Fibroblast of skin of left quadriceps (primary cell): ENCODE data around the gene TMEM19.
A peak's percentile ranks its signal among the peaks of the same experiment; 100 is the strongest.

Experiments used
- DNase-seq, 2 experiments: peaks; one replicate each; pipeline ENCODE4 v3.0.0-alpha.2; 2013; ENCODE audit warnings: low read depth in 2 of 2

TMEM19 gene

DNA sequence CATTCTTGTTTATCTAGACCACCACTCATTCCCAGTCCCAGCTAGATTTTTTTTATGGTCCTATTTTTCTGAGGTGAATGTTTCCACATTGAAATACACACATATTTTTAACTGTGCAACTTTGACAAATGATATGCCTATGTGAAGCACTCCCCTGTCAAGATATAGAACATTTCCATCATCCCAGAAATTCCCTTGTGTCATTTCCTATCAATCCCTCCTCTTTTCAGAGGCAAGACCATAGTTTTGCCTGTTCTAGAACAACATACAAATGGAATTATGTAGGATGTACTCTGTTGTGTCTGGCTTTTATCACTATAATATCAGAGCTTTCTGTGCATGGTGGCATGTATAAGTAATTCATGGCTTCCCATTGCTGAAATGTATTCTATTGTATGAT lies 32.7 kb downstream of the TMEM19 start:
- no peak for DNase-seq

DNA sequence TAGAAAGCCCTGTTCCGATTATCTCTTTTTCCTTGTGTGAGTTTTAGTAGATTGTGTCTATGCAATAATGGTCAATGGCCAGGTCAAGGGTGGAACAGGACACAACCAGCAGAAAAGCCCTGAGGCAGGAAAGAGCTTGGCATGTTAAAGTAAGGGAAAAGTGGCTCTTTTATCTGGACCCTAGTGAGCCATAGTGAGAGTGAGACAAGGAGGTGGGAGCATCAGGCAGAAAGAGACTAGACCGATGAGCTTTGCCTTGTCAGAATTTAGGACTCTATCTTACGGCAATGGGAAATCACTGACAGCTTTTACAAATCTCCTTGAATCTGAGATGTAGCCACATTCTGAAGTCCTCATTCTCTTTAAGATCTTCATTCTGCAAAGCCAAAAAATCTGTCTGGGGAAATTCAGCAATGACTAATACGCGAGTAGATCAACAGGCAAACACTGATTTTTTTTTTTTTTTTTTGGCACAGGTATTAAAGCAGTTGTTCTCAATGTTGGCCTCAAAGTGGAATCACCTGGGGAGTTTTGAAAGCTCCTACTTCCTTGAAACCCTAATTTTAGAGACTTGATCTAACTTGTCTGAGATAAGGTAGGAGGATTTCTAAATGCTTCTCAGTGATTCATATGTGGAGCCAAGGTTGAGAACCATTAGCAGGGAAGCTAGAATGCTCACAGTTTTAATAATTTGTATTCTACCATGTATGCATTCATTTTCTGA lies 33.9 kb downstream of the TMEM19 start:
- no peak for DNase-seq

DNA sequence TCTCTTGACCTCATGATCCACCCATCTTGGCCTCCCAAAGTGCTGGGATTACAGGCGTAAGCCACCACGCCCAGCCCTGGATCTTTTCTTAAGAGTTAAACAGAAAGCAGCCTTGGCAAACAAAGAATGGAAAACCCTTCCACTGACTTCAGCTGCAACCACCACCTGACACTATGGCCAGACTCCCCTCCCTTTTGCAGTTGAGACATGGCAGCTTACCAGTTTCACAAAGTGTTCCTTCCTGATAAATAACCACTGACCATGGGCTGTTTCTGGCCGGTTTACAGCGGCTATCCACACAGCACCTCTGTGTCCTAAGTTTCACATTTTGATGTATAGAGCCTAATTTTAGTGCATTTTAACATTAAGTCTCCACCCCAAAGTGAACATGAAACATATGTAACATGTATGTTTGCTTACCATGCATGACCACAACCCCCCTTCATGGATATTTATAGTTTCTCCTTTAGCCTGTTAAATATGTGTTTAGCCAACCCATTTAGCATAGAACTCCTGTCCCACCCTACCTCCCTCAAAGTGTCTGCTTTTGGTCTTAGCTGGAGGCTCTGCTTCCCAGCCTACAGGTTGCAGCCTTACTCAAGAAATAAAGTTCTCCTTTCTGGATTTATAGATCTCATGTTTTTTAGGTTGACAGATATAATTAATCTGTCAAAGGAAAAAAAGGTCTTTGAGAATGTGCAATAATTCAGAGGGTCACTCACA lies 36.1 kb downstream of the TMEM19 start:
- DNase-seq: no peak

GRCh38 chr12:71725011-71725410 lies 39.1 kb downstream of the TMEM19 start:
- peak; percentile 30 to 38 for DNase-seq

DNA sequence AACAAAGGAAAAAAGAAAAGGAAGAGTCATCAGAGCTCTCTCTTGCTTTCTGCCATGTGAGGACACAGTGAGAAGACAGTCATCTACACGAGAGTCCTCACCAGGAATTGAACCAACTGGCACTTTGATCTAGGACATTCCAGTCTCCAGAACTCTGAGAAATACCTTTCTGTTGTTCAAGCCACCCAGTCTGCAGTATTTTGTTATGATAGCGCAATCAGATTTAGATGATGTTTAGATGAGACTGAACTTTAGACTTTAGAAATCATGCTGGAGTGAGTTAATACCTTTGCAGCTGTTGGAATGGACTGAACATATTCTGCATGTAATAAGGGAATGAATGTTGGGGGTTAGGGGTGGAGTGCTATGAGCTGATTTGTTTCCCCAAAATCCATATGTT lies 40.7 kb downstream of the TMEM19 start:
- DNase-seq: no peak

DNA sequence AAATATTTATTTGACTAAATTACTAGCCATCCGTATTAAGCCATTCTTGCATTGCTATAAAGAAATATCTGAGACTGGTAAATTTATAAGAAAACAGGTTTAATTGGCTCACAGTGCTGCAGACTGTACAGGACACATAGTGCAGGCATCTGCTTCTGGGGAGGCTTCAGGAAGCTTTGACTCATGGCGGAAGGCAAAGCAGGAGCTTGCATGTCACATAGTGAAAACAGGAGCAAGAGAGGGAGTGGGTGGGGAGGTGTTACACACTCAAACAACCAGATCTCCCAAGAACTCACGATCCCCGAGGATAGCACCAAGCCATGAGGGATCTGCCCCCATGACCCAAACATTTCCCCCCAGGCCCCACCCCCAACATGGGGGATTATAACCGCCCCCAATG lies 42.1 kb downstream of the TMEM19 start:
- no peak for DNase-seq

DNA sequence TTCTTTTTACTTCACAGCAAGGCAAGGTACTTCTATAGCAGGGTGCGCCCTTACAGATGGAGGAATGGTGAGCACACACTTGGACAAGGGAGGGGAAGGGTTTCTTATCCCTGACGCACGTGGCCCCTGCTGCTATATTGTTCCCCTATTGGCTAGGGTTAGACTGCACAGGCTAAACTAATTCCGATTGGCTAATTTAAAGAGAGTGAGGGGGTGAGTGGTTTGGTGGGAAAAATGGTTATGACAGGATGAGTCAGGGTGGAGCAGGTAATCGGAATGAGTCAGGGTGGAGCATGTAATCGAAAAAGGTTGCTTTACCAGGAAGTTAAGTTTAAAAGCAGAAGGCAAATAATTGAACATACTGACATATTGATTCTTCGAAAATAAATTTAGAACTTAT lies 45.1 kb downstream of the TMEM19 start:
- DNase-seq: no peak

- DNase-seq: peak in 1 of 2 experiments; percentile 32
Observed at GRCh38 chr12:71731439-71732356, 45.8 kb downstream of the TMEM19 start.

DNA sequence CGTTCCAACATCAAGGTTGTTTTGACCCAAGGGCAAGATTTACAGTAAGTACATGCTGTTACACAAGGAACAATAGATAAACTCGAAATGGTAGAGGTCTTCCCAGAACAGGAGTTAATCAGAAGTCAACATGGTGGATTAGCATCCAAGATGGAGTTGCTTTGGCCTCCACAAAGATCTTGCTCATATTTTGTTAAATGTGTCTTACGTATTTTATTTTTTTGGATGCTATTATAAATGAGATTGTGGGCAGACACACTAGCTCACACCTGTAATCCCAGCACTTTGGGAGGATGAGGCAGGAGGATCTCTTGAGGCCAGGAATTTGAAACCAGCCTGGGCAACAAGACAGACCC lies 46.5 kb downstream of the TMEM19 start:
- no peak for DNase-seq

DNA sequence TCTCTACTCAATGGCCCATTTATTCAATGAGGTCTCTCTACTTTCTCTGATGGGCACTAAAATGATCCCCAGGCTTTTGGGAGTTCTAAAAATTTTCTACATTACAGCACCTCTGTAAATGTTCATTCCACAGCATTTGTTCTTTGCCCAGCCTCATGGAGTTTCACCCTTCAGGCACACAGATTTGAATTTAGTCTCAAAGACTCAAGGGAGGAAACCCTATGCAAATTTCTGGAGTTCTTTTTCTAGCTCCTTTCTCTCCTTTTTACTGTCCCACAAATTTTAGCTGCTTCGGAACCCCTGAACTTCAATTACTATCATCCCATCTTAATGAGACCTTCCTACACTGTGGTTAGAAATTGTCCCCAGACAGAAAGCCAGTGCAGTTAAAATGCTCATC lies 51.3 kb downstream of the TMEM19 start:
- no peak for DNase-seq

DNA sequence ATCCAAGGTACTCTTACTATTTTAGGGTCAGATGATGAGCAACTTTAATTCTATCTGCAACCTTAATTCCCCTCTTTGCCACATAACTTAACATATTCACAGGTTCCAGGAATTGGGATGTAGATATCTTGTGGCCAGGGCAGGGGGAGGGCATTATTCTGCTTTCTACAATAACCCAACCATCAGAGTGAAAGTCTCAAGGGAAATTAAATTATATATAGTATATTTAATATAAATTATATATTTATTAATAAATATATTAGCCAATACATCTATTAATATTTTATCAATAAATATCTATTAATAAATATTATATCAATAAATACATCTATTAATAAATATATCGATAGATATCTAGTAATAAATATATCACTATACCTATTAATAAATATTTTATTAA lies 57.1 kb downstream of the TMEM19 start:
- no peak for DNase-seq

DNA sequence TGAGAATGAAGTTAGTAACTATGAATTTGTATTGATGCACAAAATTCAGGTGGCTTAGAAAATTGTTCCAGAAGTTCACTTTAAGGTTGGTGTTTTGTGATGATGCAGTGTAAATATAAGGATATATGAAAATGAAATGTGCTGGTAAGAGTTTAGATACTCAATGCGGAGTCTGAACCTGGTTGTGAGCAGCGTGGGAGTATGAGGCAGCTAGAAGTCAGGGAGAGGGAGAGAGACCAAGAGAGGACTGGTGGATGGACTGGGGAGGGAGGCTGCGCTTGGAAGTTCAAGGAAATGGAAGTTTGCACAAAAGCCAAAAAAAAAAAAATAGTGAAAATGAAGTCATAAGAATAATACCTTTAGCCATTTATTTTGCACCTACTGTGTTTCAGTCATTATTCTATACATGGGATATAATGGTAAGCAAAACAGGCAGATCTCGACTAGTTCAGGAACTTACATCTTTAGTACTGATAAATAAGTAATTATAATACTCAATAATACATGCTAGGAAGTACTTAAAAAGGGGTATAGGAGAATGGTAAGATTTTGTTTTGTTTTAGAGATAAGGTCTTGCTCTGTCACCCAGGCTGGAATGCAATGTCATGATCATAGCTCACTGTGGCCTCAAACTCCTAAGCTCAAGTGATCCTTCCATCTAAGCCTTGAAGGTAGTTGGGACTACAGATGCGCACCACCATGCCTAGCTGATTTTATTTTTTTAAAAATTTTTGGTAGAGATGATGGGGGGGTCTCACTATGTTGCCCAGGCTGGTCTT lies 58.8 kb downstream of the TMEM19 start:
- DNase-seq: no peak

DNA sequence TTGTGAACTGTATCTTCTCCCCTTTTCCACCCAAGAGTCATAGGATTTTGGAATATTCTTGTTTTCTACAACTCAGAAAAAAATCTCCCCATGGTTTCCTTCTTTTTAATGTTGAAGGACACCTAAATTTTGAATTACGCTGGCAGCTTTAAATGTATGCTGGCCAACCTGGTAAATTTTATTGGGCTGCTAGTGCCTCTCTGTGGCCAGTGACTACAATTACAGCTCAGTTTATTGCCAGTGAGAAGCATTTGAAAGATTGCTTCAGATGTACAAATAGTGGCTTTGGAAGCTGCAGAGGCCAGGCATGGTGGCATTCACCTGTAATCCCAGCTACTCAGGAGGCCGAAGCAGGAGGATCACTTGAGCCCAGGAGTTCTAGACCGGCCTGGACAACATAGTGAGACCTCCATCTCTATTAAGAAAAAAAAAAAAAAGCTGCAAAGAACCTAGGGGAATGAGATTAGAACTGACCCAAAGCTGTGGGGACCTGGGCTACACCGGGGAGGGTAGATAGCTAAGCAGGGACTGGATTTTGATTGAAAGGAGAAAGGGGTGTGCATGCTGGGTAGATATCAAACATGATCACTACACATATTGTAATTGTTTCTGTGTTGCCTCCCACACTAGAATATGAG lies 61.2 kb downstream of the TMEM19 start:
- DNase-seq: peak; percentile 32 to 41

DNA sequence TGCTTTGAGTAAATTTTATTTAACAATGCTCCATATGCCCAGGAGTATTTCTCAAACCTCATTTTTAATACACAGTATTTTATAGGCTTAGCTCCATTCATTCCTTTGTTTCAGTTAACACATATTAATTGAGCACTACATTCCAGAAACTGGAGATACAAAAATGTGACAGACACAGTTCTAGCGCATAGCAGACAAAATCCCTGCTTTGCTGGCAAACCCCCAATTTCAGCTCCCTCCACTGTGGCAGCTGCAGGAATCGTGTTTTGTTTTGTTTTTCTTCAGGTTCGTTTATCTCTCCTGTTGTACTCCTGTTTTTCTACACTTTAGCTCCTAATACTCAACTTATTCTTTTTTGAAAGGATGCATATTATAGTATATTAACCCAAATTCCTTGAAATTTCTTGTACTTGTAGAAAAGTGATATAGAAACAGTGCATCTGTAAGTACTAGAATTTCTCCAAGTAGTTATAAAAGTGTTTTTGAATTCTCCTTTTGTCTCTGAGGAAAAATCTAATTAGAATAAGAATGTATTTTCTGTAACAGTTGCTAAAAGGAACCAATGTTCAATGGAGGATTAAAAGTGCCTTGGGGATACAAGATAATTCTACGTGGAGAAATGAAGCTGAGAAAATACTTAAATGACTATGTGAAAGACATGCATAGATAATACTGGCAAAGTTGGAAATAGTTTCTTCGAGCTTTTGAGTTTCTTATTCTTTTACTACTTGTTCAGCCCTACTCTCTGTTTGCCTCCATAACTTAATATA lies 62.4 kb downstream of the TMEM19 start:
- no peak for DNase-seq

DNA sequence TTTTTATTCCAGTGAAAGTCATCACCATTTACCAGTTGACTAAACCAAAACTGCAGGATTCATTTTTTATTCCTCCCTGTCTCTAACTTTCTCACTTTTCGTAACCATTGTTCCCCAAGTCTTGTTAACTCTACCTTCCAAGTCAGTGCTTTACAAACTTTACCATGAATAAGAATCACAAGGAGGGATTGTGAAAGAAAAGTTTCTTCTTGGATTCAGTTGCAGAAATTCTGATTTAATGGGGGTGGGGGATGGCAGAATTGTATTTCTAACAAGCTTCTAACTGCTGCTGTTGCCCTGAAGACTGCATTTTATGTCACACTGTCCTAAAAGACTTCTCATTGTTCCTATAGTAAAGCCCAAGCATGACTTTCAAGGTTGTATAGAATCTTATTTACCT lies 63.8 kb downstream of the TMEM19 start:
- DNase-seq: no peak

DNA sequence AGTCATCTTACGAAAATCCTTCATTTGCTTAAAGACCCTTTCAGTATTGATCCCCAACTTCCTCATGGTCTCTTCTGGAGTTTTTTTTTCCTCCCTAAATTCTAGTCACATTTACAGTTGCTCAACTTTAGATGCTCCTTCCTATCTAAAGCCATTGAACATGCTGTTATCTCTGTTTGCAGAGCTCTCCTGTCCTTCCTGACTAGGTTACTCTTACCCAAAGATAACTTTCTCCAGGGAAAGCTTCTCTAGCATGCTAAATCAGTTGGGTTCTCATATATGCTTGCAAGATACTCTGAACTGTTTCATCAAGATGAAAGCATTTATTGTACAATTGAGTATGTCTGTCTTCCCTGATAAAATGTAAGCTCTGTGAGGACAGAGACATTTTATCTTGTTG lies 67.0 kb downstream of the TMEM19 start:
- no peak for DNase-seq
